ENCODE results near the gene ALDH3B2. TPM values are rescaled to one million over a fixed set of nuclear protein-coding genes. Genes with fewer than 3 reads are reported as not detected.

ALDH3B2 gene
- total and polyA plus RNA-seq, 2 of the 8 experiments (the other 6 are each of a cell fraction or from before 2014, with no cell fraction given), result not detected

- no peak overlapping the region for H4K5ac ChIP-seq (ENCODE audit: insufficient read length, low read depth, low read length)
- H3K18ac ChIP-seq (ENCODE audit: extremely low read depth, low read length), result no peak overlapping the region
- no peaks in the 10 kb centered on the region for H3K27me3 ChIP-seq (replicated peaks in 1 of 4; ENCODE audit: control insufficient read depth in 3 of 4, extremely low read depth in 1 of 4, insufficient read depth in 3 of 4, low read length in 3 of 4)
- H3K36me3 ChIP-seq (ENCODE audit: control insufficient read depth in 2 of 4, insufficient read depth in 4 of 4, low read length in 3 of 4), result no peaks in the 10 kb centered on the region
- no peak overlapping the region for H4K91ac ChIP-seq (replicated peaks; ENCODE audit: insufficient read length, low read length)
- POLR2A ChIA-PET (ENCODE audit: partially characterized antibody), result no interaction called here
- H3K4me3 ChIP-seq (ENCODE audit: extremely low read depth in 1 of 4, insufficient read depth in 2 of 4, low read depth in 3 of 4, low read length in 4 of 4), result no peak overlapping the region
- no peaks in the 10 kb centered on the region for H4K20me1 ChIP-seq (replicated peaks in 1 of 2; ENCODE audit: control insufficient read depth in 1 of 2, insufficient read depth in 2 of 2, low read length in 2 of 2)
- CTCF ChIA-PET (ENCODE audit: partially characterized antibody), result interaction anchor here (0.6 to 1.6 kb wide), 5 partner anchors 9 to 21 kb away, joined by 3 to 7 read pairs (median 3); partner anchors contain the start of gene TBX10
- H2BK12ac ChIP-seq (ENCODE audit: low read depth, low read length), result no peak overlapping the region
- H3K23ac ChIP-seq (ENCODE audit: insufficient read length), result no peak overlapping the region
- TF ChIP-seq RNF2 (IDR thresholded peaks at IDR 0.05; ENCODE audit: borderline replicate concordance, low read depth, low read length, missing control alignments, poor library complexity, severe bottlenecking) (no peak), SP1 (IDR thresholded peaks at IDR 0.05; ENCODE audit: low read depth, low read length) (no peak), KDM4A (IDR thresholded peaks at IDR 0.05; ENCODE audit: low read depth, low read length, severe bottlenecking) (no peak), MAX (IDR thresholded peaks at IDR 0.05) (no peak), CHD2 (IDR thresholded peaks at IDR 0.05; ENCODE audit: low read length) (no peak), KDM5A (IDR thresholded peaks at IDR 0.05; ENCODE audit: low read length) (no peak), SRF (IDR thresholded peaks at IDR 0.05; ENCODE audit: low read depth, low read length) (no peak), TAF1 (IDR thresholded peaks at IDR 0.05; ENCODE audit: low read depth, low read length) (no peak), BRCA1 (IDR thresholded peaks at IDR 0.05; ENCODE audit: low read depth, low read length) (no peak), TCF12 (IDR thresholded peaks at IDR 0.05; ENCODE audit: low read depth, low read length) (no peak), MAFK (IDR thresholded peaks at IDR 0.05; ENCODE audit: low read depth, low read length) (no peak), POU5F1 (IDR thresholded peaks at IDR 0.05; ENCODE audit: low read depth, low read length) (no peak), POLR2A (IDR thresholded peaks at IDR 0.05; ENCODE audit: control extremely low read depth in 1 of 2, low read depth in 2 of 2, low read length in 2 of 2) (no peak), ZNF274 (IDR thresholded peaks at IDR 0.05; ENCODE audit: borderline replicate concordance, extremely low read depth, low read length) (no peak)
- peaks cover 22 to 25% of the 10 kb centered on the region in 2 experiments for H3K9me3 ChIP-seq (ENCODE audit: insufficient read depth in 2 of 2, low read depth in 1 of 2, low read length in 1 of 2)
- no peaks in the 10 kb centered on the region for H3K4me1 ChIP-seq (replicated peaks in 1 of 4; ENCODE audit: control insufficient read depth in 3 of 4, insufficient read depth in 4 of 4, low read length in 3 of 4)
- no peaks in the 10 kb centered on the region for H3K23me2 ChIP-seq (ENCODE audit: low read depth, low read length)
- H2BK5ac ChIP-seq (ENCODE audit: low read depth, low read length), result no peak overlapping the region
- FAIRE-seq (no peak), DNase-seq (ENCODE audit: low read depth in 1 of 2, low spot score in 2 of 2) (no peak)
- no peak overlapping the region for H3K4ac ChIP-seq (replicated peaks; ENCODE audit: insufficient read length, low read depth, low read length)
- no peak overlapping the region for H3K4me2 ChIP-seq (ENCODE audit: insufficient read depth in 1 of 2, low read depth in 2 of 2, low read length in 2 of 2)
- H3K79me1 ChIP-seq (ENCODE audit: low read depth, low read length), result no peaks in the 10 kb centered on the region
- no peak overlapping the region for H3K9ac ChIP-seq (replicated peaks in 1 of 4; ENCODE audit: extremely low read depth in 1 of 4, low read depth in 3 of 4, low read length in 3 of 4)
- no peak overlapping the region for H3K27ac ChIP-seq (ENCODE audit: low read depth, low read length)
- H4K8ac ChIP-seq (ENCODE audit: extremely low read depth, insufficient read depth, low read length), result no peak overlapping the region
- no peak overlapping the region for H2BK20ac ChIP-seq (ENCODE audit: low read length)
- H3K14ac ChIP-seq (ENCODE audit: insufficient read length), result no peak overlapping the region
- no peak overlapping the region for H3K56ac ChIP-seq (replicated peaks; ENCODE audit: insufficient read length, low read depth, low read length)
- no peak overlapping the region for H2BK15ac ChIP-seq (ENCODE audit: low read length)
- H2BK120ac ChIP-seq (replicated peaks; ENCODE audit: low read depth, low read length), result no peak overlapping the region
- H2AK5ac ChIP-seq (ENCODE audit: low read depth, low read length), result no peak overlapping the region
- WGBS, 2 experiments (ENCODE audit: extremely low coverage in 1 of 2, insufficient coverage in 1 of 2, insufficient read length in 1 of 2, insufficient replicate concordance in 2 of 2, low coverage in 1 of 2, low lambda C conversion rate in 2 of 2, missing lambda C conversion rate in 1 of 2), result 59% methylated on average over 3 of the region's 3 CpGs; no CpG with 5 or more reads in 1 of the 2 experiments
- no peak overlapping the region for H2AFZ ChIP-seq (ENCODE audit: low read length)
- no peaks in the 10 kb centered on the region for H3K79me2 ChIP-seq (ENCODE audit: control insufficient read depth in 1 of 2, insufficient read depth in 2 of 2, low read length in 2 of 2)
Observed at GRCh38 chr11:67657300-67657699, 17.1 kb downstream of the ALDH3B2 start.

All from H1 (cell line).